GM19397 (cell line): Measurements from ENCODE around the gene SCAPER.
"Not testable (repeated sequence)": the region's sequence is repeated elsewhere in the genome, so short reads cannot be mapped to it uniquely, and the experiment has no call there.

Experiments used
- ATAC-seq: cut with Tn5 transposase; IDR thresholded peaks from one replicate; pipeline ENCODE4 v1.9.1; 2021; ENCODE audit warnings: mild to moderate bottlenecking, moderate library complexity; ENCODE audit not compliant: unreplicated experiment

Gene SCAPER

GRCh38 chr15:76916369-76916768 is 11.2 kb upstream of the SCAPER start:
- ATAC-seq: no peak

GRCh38 chr15:76913737-76914136 is 8.6 kb upstream of the SCAPER start:
- no peak for ATAC-seq

- ATAC-seq: no peak
These were observed 7.3 kb upstream of the SCAPER start for GRCh38 chr15:76912430-76912829.

DNA sequence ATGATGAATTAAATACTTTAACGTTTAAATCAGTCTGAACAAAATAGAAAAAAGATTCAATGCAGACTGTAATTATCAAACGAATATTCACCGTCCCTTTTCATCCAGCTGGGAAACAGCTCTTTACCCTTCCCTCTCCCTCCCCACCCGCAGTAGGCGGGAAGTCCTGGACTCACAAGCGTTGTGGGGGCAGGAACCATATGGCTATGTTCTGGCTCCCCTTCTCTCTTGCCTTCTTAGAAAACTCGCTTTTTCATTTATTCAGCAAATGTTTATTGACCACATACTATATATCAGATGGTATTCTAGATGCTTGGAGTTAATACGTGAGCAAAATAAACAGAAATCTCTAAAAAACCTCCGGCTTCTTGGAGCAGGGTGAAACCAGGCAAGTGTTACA is 715 bp upstream of the SCAPER start:
- ATAC-seq: no peak

- peak; percentile 33 for ATAC-seq
These were observed 603 bp downstream of the SCAPER start for GRCh38 chr15:76904461-76905012.

DNA sequence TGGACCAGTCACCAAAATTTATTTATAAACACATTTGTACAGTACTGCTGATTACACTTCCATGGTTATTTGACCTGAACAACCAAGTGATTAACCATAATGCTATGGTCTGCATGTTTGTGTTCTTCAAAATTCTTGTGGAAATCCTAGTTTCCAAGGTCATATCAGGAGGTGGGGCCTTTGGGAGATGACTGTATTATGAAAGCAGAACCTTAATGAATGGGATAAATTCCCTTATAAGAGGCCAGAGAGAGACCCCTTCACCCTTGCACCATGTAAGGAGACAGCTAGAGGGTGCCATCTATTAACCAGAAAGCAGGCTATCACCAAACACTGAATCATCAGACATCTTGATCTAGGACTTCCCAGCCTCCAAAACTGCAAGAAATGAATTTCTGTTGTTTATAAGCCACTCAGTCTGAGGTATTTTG is 1.9 kb downstream of the SCAPER start:
- ATAC-seq: no peak

DNA sequence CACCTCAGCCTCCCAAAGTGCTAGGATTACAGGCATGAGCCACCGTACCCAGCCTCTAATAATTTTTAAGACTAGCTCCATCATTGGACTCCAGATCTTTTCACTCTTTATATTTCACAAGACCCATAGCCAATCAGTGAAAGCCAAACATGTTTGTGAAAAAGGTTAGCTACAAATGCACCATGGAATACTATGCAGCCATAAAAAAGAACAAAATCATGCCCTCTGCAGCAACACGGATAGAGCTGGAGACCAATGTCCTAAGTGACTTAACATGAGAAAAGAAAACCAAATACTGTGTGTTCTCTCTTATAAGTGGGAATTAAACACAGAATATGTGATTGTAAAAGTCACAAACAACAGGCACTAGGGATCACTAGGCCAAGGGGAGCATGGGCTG is 3.2 kb downstream of the SCAPER start:
- ATAC-seq: no peak

DNA sequence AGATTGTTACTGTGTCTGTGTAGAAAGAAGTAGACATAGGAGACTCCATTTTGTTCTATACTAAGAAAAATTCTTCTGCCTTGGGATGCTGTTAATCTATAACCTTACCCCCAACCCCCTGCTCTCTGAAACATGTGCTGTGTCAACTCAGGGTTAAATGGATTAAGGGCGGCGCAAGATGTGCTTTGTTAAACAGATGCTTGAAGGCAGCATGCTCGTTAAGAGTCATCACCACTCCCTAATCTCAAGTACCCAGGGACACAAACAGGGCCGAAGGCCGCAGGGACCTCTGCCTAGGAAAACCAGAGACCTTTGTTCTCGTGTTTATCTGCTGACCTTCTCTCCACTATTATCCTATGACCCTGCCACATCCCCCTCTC is 5.2 kb downstream of the SCAPER start:
- not testable (repeated sequence) for ATAC-seq

DNA sequence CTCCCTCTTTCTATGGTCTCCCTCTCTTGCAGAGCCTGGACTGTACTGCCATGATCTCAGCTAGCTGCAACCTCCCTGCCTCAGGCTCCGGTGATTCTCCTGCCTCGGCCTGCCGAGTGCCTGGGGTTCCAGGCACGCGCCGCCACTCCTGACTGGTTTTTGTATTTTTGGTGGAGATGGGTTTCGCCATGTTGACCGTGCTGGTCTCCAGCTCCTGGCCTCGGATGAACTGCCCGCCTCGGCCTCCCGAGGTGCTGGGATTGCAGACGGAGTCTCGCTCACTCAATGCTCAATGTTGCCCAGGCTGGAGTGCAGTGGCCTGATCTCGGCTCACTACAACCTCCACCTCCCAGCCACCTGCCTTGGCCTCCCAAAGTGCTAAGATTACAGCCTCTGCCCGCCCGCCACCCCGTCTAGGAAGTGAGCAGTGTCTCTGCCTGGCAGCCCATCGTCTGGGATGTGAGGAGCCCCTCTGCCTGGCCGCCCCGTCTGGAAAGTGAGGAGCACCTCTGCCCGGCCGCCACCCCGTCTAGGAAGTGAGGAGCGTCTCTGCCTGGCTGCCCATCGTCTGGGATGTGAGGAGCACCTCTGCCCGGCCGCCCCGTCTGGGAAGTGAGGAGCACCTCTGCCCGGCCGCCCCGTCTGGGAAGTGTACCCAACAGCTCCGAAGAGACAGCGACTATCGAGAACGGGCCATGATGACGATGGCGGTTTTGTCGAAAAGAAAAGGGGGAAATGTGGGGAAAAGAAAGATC is 5.8 kb downstream of the SCAPER start:
- not testable (repeated sequence) for ATAC-seq

- no peak for ATAC-seq
These were observed 7.0 kb downstream of the SCAPER start for GRCh38 chr15:76898102-76898501.

DNA sequence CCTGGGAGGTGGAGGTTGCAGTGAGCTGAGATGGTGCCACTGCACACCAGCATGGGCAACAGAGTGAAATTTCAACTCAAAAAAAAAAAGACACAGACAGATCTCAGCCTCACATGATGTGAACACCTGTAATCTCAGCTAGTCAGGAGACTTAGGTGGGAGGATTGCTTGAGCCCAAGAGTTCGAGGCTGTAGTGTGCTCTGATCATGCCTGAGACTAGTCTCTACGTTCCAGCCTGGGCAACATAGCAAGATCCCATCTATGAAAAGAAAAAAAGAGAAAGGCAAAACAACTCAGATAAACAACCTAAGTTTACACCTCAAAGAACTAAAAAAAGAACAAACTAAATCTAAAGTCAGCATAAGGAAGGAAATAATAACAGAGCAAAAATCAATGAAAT is 11.0 kb downstream of the SCAPER start:
- ATAC-seq: no peak

DNA sequence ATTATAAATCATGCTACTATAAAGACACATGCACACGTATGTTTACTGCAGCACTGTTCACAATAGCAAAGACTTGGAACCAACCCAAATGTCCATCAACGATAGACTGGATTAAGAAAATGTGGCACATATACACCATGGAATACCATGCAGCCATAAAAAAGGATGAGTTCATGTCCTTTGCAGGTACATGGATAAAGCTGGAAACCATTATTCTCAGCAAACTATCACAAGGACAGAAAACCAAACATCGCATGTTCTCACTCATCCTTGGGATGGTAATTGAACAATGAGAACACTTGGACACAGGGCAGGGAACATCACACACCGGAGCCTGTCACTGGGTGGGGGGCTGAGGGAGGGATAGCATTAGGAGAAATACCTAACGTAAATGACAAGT is 12.3 kb downstream of the SCAPER start:
- ATAC-seq: not testable (repeated sequence)

- not testable (repeated sequence) for ATAC-seq
These were observed 17.6 kb downstream of the SCAPER start for GRCh38 chr15:76887280-76888141.

DNA sequence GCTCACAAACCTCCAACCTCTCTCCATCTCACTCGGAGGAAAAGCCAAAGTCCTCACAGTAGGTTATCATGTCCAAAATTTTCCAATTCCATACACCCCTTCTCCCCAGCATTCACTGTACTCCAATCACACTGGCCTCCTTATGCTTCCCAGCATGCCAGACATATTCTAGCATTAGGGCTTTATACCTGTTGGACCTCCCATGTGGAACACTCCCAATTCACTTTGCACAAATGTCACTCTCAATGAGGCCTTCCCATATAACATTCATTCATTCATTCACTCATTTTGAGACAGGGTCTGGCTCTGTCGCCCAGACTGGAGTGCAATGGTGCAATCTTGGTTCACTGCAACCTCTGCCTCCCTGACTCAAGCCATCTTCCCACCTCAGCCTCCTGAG is 19.9 kb downstream of the SCAPER start:
- no peak for ATAC-seq

DNA sequence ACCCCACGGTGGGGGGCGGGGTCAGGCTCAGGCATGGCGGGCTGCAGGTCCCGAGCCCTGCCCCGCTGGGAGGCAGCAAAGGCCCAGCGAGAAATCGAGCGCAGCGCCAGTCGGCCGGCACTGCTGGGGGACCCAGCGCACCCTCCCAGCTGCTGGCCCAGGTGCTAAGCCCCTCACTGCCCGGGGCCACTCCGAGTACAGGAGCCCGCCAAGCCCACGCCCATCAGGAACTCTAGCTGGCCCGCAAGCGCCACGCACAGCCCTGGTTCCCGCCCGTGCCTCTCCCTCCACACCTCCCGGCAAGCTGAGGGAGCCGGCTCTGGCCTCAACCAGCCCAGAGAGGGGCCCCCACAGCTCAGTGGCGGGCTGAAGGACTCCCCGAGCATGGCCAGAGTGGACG is 29.2 kb downstream of the SCAPER start:
- ATAC-seq: no peak

- ATAC-seq: not testable (repeated sequence)
These were observed 32.1 kb downstream of the SCAPER start for GRCh38 chr15:76873066-76873465.

- no peak for ATAC-seq
These were observed 33.2 kb downstream of the SCAPER start for GRCh38 chr15:76871930-76872329.

GRCh38 chr15:76868740-76869139 is 36.4 kb downstream of the SCAPER start:
- no peak for ATAC-seq

GRCh38 chr15:76866716-76867321 is 38.3 kb downstream of the SCAPER start:
- ATAC-seq: no peak

DNA sequence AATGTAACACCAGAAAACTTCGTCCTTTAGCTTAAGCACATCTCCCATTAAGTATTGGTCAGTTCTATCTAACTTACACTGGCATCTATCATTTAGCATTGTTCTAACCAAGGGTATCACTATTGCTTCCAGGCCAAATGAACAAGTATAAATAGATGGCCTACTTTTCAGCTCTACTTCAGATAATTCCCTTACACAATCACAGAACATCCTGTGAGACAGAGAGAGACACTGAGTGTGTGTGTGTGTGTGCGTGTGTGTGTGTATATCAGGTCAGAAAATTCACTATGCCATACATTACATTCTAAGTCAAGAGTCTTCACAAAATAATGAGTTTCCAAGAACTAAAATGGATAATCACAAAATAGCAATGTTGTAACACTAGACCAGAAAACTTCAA is 39.1 kb downstream of the SCAPER start:
- ATAC-seq: no peak

GRCh38 chr15:76865548-76865991 is 39.6 kb downstream of the SCAPER start:
- ATAC-seq: no peak
